Measurements from ENCODE around the gene HSPA1A.

- TF ChIP-seq CTCF (IDR thresholded peaks at IDR 0.05; ENCODE audit: low read depth, low read length, poor library complexity, severe bottlenecking) (no peak), EZH2phosphoT487 (IDR thresholded peaks at IDR 0.05; ENCODE audit: borderline replicate concordance, low read length) (no peak)
These were observed 34.7 kb upstream of the HSPA1A start for GRCh38 chr6:31780507-31781243.

Measured in DOHH2 (cell line).